H1 (cell line): ENCODE results near the gene SLC35F3.

ENCODE experiments used
- CEBPB ChIP-seq: IDR thresholded peaks from 2 replicates; pipeline ENCODE4 v1.6.1; 2012; ENCODE audit warnings: low read depth, low read length
- CHD7 ChIP-seq: fragments of 300-600 bp; sonication (generic); IDR thresholded peaks from 2 replicates; pipeline ENCODE4 v1.7.1; 2012; ENCODE audit warnings: low read length, moderate library complexity, mild to moderate bottlenecking, inconsistent platforms; ENCODE audit not compliant: insufficient replicate concordance
- CTCF ChIP-seq, 3 experiments: IDR thresholded peaks; 1 replicate in 2 of 3; 2 replicates in 1 of 3; pipeline versions ENCODE4 v1.5.1 to v1.6.1; 2011; ENCODE audit warnings: low read length in 3 of 3, mild to moderate bottlenecking in 3 of 3, inconsistent platforms in 2 of 3, low read depth in 1 of 3, moderate library complexity in 1 of 3; ENCODE audit not compliant: insufficient read depth in 1 of 3; ENCODE audit errors: control extremely low read depth in 1 of 3
- EP300 ChIP-seq, 2 experiments: IDR thresholded peaks; 1 replicate in 1 of 2; 2 replicates in 1 of 2; pipeline ENCODE4 v1.6.1; 2011 to 2012; ENCODE audit warnings: low read depth in 2 of 2, low read length in 2 of 2, mild to moderate bottlenecking in 2 of 2, borderline replicate concordance in 1 of 2, inconsistent platforms in 1 of 2, moderate library complexity in 1 of 2
- MAX ChIP-seq: IDR thresholded peaks from 2 replicates; pipeline ENCODE4 v1.6.1; 2012; ENCODE audit warnings: inconsistent platforms
- POLR2A ChIP-seq, 2 experiments: IDR thresholded peaks; 1 replicate in 1 of 2; 2 replicates in 1 of 2; pipeline ENCODE4 v1.6.1; 2011; ENCODE audit warnings: low read depth in 2 of 2, low read length in 2 of 2, mild to moderate bottlenecking in 2 of 2; ENCODE audit errors: control extremely low read depth in 1 of 2
- POLR2AphosphoS5 ChIP-seq: IDR thresholded peaks from 2 replicates; pipeline ENCODE4 v1.6.1; 2011; ENCODE audit warnings: low read depth, low read length
- RBBP5 ChIP-seq: IDR thresholded peaks from 2 replicates; pipeline ENCODE4 v1.7.1; 2012; ENCODE audit warnings: low read depth, mild to moderate bottlenecking, inconsistent platforms, low read length, moderate library complexity, borderline replicate concordance
- RNF2 ChIP-seq: fragments of 200-900, 300-1000 bp; sonication (generic); IDR thresholded peaks from 2 replicates; pipeline ENCODE4 v1.7.1; 2016; ENCODE audit warnings: borderline replicate concordance, low read depth, mild to moderate bottlenecking, antibody characterized with exemption, low read length; ENCODE audit not compliant: poor library complexity, severe bottlenecking; ENCODE audit errors: missing control alignments
- SRF ChIP-seq: IDR thresholded peaks from 2 replicates; pipeline ENCODE4 v1.6.1; 2011; ENCODE audit warnings: mild to moderate bottlenecking, low read depth, low read length, moderate library complexity
- TCF12 ChIP-seq: IDR thresholded peaks from 2 replicates; pipeline ENCODE4 v1.6.1; 2011; ENCODE audit warnings: low read depth, mild to moderate bottlenecking, low read length

GRCh38 chr1:234272656-234273312, 368.3 kb downstream of the SLC35F3 start:
- TF ChIP-seq CTCF (IDR thresholded peaks at IDR 0.05; ENCODE audit: control extremely low read depth in 1 of 3, insufficient read depth in 1 of 3, low read depth in 1 of 3, low read length in 3 of 3) (no peak), RNF2 (no peak), SRF (no peak), POLR2AphosphoS5 (no peak), CHD7 (no peak), POLR2A (IDR thresholded peaks at IDR 0.05; ENCODE audit: control extremely low read depth in 1 of 2, low read depth in 2 of 2, low read length in 2 of 2) (no peak), EP300 (IDR thresholded peaks at IDR 0.05; ENCODE audit: borderline replicate concordance in 1 of 2, low read depth in 2 of 2, low read length in 2 of 2) (no peak), TCF12 (no peak), RBBP5 (no peak), CEBPB (no peak), MAX (no peak)
